ENCODE measurements around the gene RNF113B. TPM values are rescaled to one million over a fixed set of nuclear protein-coding genes. Genes with fewer than 3 reads are reported as not detected.

Gene RNF113B
- total and polyA plus RNA-seq, 4 donors = 0.64 TPM; not detected in 3

DNA sequence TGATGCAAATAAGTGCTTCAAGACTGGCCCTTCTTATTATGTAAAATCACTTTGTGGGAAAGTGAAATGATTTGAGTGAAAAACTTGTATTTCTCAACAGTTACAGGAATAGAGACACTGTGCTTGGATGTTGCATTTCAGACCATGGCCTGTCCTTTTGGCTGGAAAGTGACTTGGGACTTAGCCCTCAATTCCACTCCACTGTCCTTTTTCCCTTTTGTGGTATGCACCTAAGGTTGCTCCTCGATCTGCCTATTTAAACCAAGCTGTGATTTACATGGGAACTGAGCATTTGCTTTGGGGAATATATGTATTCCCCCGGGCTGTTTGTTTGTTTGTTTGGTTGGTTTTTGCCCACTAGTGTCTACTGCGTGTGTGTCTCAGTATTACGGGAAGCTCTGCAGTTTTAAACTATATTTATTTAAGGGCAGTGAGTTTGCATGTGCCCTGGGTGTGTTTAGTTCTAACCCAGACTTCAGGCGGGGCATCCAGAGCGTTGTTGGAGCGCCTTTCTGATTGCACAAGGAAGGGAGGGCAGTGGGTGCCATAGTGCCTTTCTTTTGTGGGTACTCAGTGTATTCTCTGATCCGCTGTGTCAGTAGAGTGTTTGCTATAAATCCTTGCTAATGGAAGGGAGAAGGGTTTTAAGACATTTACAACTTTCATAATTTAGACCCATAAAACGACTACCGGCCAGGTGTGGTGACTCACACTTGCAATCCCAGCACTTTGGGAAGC is 18.2 kb upstream of the RNF113B start:
- peak; percentile 34 for TF ChIP-seq FOXA1 (IDR thresholded peaks at IDR 0.05)
- TF ChIP-seq RAD21 (IDR thresholded peaks at IDR 0.05) = peak; percentile 45
- TF ChIP-seq, protein P1, sequence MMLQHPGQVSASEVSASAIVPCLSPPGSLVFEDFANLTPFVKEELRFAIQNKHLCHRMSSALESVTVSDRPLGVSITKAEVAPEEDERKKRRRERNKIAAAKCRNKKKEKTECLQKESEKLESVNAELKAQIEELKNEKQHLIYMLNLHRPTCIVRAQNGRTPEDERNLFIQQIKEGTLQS (IDR thresholded peaks at IDR 0.05) = no peak
- peak in 1 of 2 donors; percentile 51 for TF ChIP-seq EGR1 (IDR thresholded peaks at IDR 0.05; ENCODE audit: low read depth in 2 of 2)
- TF ChIP-seq JUND (IDR thresholded peaks at IDR 0.05) = peak; percentile 49 to 61
- TF ChIP-seq, protein P2, sequence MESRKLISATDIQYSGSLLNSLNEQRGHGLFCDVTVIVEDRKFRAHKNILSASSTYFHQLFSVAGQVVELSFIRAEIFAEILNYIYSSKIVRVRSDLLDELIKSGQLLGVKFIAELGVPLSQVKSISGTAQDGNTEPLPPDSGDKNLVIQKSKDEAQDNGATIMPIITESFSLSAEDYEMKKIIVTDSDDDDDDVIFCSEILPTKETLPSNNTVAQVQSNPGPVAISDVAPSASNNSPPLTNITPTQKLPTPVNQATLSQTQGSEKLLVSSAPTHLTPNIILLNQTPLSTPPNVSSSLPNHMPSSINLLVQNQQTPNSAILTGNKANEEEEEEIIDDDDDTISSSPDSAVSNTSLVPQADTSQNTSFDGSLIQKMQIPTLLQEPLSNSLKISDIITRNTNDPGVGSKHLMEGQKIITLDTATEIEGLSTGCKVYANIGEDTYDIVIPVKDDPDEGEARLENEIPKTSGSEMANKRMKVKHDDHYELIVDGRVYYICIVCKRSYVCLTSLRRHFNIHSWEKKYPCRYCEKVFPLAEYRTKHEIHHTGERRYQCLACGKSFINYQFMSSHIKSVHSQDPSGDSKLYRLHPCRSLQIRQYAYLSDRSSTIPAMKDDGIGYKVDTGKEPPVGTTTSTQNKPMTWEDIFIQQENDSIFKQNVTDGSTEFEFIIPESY (IDR thresholded peaks at IDR 0.05) = peak; percentile 31
- peak; percentile 39 for TF ChIP-seq NR2F2 (IDR thresholded peaks at IDR 0.05)
- peak; percentile 15 for TF ChIP-seq TAF1 (conservative IDR thresholded peaks at IDR 0.05)
- TF ChIP-seq FOXA2 (IDR thresholded peaks at IDR 0.05) = peak; percentile 62
- TF ChIP-seq HNF4A (conservative IDR thresholded peaks at IDR 0.05) = peak; percentile 97
- TF ChIP-seq, protein P3, sequence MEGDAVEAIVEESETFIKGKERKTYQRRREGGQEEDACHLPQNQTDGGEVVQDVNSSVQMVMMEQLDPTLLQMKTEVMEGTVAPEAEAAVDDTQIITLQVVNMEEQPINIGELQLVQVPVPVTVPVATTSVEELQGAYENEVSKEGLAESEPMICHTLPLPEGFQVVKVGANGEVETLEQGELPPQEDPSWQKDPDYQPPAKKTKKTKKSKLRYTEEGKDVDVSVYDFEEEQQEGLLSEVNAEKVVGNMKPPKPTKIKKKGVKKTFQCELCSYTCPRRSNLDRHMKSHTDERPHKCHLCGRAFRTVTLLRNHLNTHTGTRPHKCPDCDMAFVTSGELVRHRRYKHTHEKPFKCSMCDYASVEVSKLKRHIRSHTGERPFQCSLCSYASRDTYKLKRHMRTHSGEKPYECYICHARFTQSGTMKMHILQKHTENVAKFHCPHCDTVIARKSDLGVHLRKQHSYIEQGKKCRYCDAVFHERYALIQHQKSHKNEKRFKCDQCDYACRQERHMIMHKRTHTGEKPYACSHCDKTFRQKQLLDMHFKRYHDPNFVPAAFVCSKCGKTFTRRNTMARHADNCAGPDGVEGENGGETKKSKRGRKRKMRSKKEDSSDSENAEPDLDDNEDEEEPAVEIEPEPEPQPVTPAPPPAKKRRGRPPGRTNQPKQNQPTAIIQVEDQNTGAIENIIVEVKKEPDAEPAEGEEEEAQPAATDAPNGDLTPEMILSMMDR (IDR thresholded peaks at IDR 0.05; ENCODE audit: low read depth, low read length, missing input control) = no peak
- TF ChIP-seq RXRA (IDR thresholded peaks at IDR 0.05) = peak; percentile 88
- TF ChIP-seq SP1 (IDR thresholded peaks at IDR 0.05) = peak; percentile 93
- TF ChIP-seq, protein P4, sequence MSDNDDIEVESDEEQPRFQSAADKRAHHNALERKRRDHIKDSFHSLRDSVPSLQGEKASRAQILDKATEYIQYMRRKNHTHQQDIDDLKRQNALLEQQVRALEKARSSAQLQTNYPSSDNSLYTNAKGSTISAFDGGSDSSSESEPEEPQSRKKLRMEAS (IDR thresholded peaks at IDR 0.05) = peak; percentile 39
- peak; percentile 89 for TF ChIP-seq HNF4G (IDR thresholded peaks at IDR 0.05)
- TF ChIP-seq YY1 (IDR thresholded peaks at IDR 0.05) = peak; percentile 71
- no peak for TF ChIP-seq GABPA (IDR thresholded peaks at IDR 0.05 in 1 of 2, conservative IDR thresholded peaks at IDR 0.05 in 1 of 2)
- TF ChIP-seq, protein P5, sequence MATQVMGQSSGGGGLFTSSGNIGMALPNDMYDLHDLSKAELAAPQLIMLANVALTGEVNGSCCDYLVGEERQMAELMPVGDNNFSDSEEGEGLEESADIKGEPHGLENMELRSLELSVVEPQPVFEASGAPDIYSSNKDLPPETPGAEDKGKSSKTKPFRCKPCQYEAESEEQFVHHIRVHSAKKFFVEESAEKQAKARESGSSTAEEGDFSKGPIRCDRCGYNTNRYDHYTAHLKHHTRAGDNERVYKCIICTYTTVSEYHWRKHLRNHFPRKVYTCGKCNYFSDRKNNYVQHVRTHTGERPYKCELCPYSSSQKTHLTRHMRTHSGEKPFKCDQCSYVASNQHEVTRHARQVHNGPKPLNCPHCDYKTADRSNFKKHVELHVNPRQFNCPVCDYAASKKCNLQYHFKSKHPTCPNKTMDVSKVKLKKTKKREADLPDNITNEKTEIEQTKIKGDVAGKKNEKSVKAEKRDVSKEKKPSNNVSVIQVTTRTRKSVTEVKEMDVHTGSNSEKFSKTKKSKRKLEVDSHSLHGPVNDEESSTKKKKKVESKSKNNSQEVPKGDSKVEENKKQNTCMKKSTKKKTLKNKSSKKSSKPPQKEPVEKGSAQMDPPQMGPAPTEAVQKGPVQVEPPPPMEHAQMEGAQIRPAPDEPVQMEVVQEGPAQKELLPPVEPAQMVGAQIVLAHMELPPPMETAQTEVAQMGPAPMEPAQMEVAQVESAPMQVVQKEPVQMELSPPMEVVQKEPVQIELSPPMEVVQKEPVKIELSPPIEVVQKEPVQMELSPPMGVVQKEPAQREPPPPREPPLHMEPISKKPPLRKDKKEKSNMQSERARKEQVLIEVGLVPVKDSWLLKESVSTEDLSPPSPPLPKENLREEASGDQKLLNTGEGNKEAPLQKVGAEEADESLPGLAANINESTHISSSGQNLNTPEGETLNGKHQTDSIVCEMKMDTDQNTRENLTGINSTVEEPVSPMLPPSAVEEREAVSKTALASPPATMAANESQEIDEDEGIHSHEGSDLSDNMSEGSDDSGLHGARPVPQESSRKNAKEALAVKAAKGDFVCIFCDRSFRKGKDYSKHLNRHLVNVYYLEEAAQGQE (IDR thresholded peaks at IDR 0.05) = peak; percentile 40
- Histone ChIP-seq H3K9me3 (ENCODE audit: control insufficient read depth in 4 of 4, low read length in 3 of 4) (no peaks in the 10 kb centered on the region), H3K27ac (ENCODE audit: low read depth in 1 of 2, low read length in 2 of 2) (peak overlapping the region; percentile 73 to 89), H3K27me3 (ENCODE audit: control insufficient read depth in 4 of 4, insufficient read depth in 4 of 4, low read length in 3 of 4) (no peaks in the 10 kb centered on the region), H3K36me3 (ENCODE audit: control insufficient read depth in 4 of 4, insufficient read depth in 3 of 4, low read depth in 1 of 4, low read length in 3 of 4) (no peaks in the 10 kb centered on the region), H3K4me1 (ENCODE audit: control insufficient read depth in 4 of 4, insufficient read depth in 4 of 4, low read length in 3 of 4) (peaks cover 13 to 48% (median 22%) of the 10 kb centered on the region in 4 donors), H3K4me3 (ENCODE audit: low read depth in 1 of 3, low read length in 3 of 3) (no peak overlapping the region), H3K9ac (ENCODE audit: low read depth in 1 of 2, low read length in 2 of 2) (peak overlapping the region in 1 of 2 donors; percentile 77)
- DNase-seq (ENCODE audit: low spot score) = no peak
- WGBS = 41% methylated on average over 10 of the region's 10 CpGs
